ENCODE data around the gene GDF2. TPM values are rescaled to one million over a fixed set of nuclear protein-coding genes. Genes with fewer than 3 reads are reported as not detected.

GDF2 gene
- total RNA-seq, 2 donors from 2014 or later, result not detected

- intact Hi-C loops (cut with DNase I), result no loop called here
- ATAC-seq, result no peak
Measured at GRCh38 chr10:47288916-47289495, 33.2 kb upstream of the GDF2 start.

GRCh38 chr10:47289921-47290320 is 32.3 kb upstream of the GDF2 start:
- ATAC-seq (no peak), DNase-seq (no peak)
- intact Hi-C loops (cut with DNase I), result no loop called here

More at GRCh38 chr10:47288916-47289495, 33.2 kb upstream of the GDF2 start:
- no peak for DNase-seq

- intact Hi-C loops (cut with DNase I), result no loop called here
- DNase-seq (no peak), ATAC-seq (no peak)
Measured at GRCh38 chr10:47290338-47290737, 31.9 kb upstream of the GDF2 start.

- intact Hi-C loops (cut with DNase I), result no loop called here
- no peak for ATAC-seq
- no peak for DNase-seq
Measured at GRCh38 chr10:47291682-47292081, 30.6 kb upstream of the GDF2 start.

- ATAC-seq (no peak), DNase-seq (no peak)
- intact Hi-C loops (cut with DNase I), result no loop called here
Measured at GRCh38 chr10:47294057-47294456, 28.2 kb upstream of the GDF2 start.

GRCh38 chr10:47294501-47294900 is 27.8 kb upstream of the GDF2 start:
- ATAC-seq, result no peak
- DNase-seq, result no peak
- intact Hi-C loops (cut with DNase I), result no loop called here

- intact Hi-C loops (cut with DNase I), result no loop called here
- DNase-seq (no peak), ATAC-seq (no peak)
Measured at GRCh38 chr10:47295411-47295810, 26.8 kb upstream of the GDF2 start.

GRCh38 chr10:47296156-47296894 is 25.9 kb upstream of the GDF2 start:
- DNase-seq (no peak), ATAC-seq (no peak)
- intact Hi-C loops (cut with DNase I), result no loop called here

- intact Hi-C loops (cut with DNase I), result no loop called here
- DNase-seq (no peak), ATAC-seq (no peak)
Measured at GRCh38 chr10:47296941-47297340, 25.3 kb upstream of the GDF2 start.

- intact Hi-C loops (cut with DNase I), result no loop called here
- no peak for DNase-seq
- no peak for ATAC-seq
Measured at GRCh38 chr10:47297866-47298540, 24.3 kb upstream of the GDF2 start.

- intact Hi-C loops (cut with DNase I), result no loop called here
- ATAC-seq, result no peak
- no peak for DNase-seq
Measured at GRCh38 chr10:47298715-47299114, 23.5 kb upstream of the GDF2 start.

- ATAC-seq, result peak; percentile 29 to 41
- DNase-seq, result no peak
- intact Hi-C loops (cut with DNase I), result no loop called here
Measured at GRCh38 chr10:47299611-47300428, 22.4 kb upstream of the GDF2 start, which contains the start of gene GDF10. Gene GDF10 (plus strand): TSS chr10:47300197. CDS start chr10:47300652, 455 bp downstream.

GRCh38 chr10:47300429-47300931 is 21.8 kb upstream of the GDF2 start:
- DNase-seq (no peak), ATAC-seq (peak; percentile 44 to 60)
- intact Hi-C loops (cut with DNase I), result no loop called here

GRCh38 chr10:47301833-47302232 is 20.4 kb upstream of the GDF2 start:
- no peak for DNase-seq
- intact Hi-C loops (cut with DNase I), result no loop called here
- ATAC-seq, result no peak

- DNase-seq (no peak), ATAC-seq (no peak)
- intact Hi-C loops (cut with DNase I), result no loop called here
Measured at GRCh38 chr10:47303105-47303504, 19.1 kb upstream of the GDF2 start.

- intact Hi-C loops (cut with DNase I), result no loop called here
- ATAC-seq (no peak), DNase-seq (no peak)
Measured at GRCh38 chr10:47303866-47304265, 18.4 kb upstream of the GDF2 start.

- intact Hi-C loops (cut with DNase I), result no loop called here
- DNase-seq (no peak), ATAC-seq (no peak)
Measured at GRCh38 chr10:47305566-47305965, 16.7 kb upstream of the GDF2 start.

- ATAC-seq, result no peak
- intact Hi-C loops (cut with DNase I), result no loop called here
- DNase-seq, result no peak
Measured at GRCh38 chr10:47306387-47307210, 15.7 kb upstream of the GDF2 start.

GRCh38 chr10:47307381-47307780 is 14.9 kb upstream of the GDF2 start:
- DNase-seq, result no peak
- ATAC-seq, result no peak
- intact Hi-C loops (cut with DNase I), result no loop called here
